Sigmoid colon (tissue), 3 donors: ENCODE data around the gene TMX1.

Experiments
- CTCF ChIP-seq, 4 experiments: fragments of 450-650 bp in 3 of 4; fragments of 200-600 bp in 1 of 4; IDR thresholded peaks; one replicate each; pipeline ENCODE4 v1.5.1; 2016 to 2019; ENCODE audit warnings: antibody characterized with exemption in 4 of 4, mild to moderate bottlenecking in 3 of 4, moderate library complexity in 2 of 4
- POLR2A ChIP-seq, 2 donors: fragments of 450-650 bp; IDR thresholded peaks; one replicate each; pipeline ENCODE4 v1.6.1; 2016; ENCODE audit warnings: antibody characterized with exemption in 2 of 2, mild to moderate bottlenecking in 2 of 2, moderate library complexity in 2 of 2

DNA sequence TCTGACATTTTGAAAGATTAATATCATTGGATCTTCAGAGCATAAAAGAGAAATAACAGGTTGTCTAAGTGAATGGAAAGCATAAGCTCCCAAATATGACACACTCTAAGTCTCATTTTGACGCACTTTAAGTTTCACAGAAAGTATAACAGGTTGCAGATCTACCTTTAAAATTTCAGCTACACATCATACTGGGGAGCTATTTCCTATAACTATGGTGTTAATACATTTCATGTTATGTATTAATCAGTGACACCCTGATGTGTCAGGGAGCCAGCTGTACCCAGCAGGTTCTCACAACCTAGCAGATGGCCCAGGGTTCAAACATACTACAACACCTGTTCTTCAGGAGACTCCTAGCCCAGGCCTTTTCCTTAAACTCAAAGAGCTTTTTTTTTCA lies 31.1 kb upstream of the TMX1 start:
- no peak for TF ChIP-seq CTCF (IDR thresholded peaks at IDR 0.05)
- no peak for TF ChIP-seq POLR2A (IDR thresholded peaks at IDR 0.05)
